Activated CD4-positive, alpha-beta T cell treated with anti-CD3 and anti-CD28 coated beads, Interleukin-2, amount 50 U/mL, for 24 hours (primary cell): ENCODE measurements around the gene LTF.
"Not testable (repeated sequence)": the region's sequence is repeated elsewhere in the genome, so short reads cannot be mapped to it uniquely, and the experiment has no call there.

ENCODE experiments used
- DNase-seq, 2 donors: peaks; one replicate each; pipeline ENCODE4 v3.0.0-alpha.2; 2020; ENCODE audit warnings: low read depth in 1 of 2, low spot score in 1 of 2

The LTF gene

DNA sequence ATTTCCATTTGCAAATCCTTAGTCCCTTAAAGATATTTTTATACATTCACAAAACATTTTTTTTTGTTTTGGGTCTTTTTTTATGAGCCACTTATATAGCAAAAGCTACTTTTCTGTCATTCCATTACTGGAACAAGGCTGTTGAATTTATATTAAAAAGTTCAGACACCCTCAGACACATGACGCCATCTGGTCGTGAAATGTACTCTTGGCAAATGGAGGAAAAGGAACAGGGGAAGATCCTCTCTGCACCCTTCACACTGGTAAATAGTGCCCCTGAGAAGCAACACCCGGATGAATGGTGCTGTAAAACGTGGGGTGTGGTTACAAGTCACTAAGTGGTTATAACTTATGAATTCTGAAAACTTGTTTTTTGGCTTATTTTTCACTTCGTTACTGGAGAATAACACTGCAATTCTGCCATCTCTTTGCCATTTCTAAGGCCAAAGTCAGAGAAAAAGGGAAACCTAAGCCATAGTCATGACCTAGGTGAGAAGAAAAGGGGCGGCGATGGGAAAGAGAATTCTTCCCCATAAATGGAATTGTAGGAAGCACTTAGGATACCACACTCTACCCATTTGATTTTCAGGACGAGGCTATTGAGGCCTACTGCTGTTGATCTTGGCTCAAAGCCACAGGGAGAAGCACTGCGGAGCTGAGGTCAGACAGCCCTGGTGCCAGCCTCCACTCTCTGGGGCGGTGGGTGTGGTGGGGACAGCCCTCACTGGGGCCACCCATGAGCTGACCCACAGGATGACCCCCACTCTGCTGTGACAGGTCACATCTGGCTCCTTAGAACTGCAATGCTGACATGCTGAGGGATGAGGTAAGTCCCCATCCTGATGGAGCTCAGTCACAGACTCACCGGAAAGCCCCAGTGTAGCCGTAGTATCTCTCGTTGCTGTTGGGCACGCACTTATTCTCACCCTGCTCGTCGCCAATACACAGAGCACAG lies 21.9 kb downstream of the LTF start:
- no peak for DNase-seq

- DNase-seq, result peak in 1 of 2 donors; percentile 39
These were observed 24.0 kb downstream of the LTF start for GRCh38 chr3:46440531-46441294.

DNA sequence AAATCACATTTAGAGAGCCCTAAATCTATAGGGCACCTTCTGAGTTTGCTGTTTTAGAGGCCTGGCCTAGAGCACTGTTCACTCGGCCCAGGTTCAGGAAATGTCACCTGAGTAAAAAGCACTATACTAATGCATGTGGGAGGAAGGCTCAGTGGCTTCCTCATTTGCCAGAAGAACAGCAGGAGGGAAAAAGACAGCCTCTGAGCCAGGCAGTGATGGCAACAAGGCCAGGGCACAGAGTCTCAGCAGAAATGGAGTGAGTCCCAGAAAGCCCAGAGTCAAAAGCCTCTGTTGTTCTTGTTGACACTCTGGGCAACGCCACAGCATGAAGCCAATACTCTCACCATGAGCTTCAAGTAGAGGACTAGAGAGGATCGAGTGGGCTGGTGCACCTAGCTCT lies 25.9 kb downstream of the LTF start:
- DNase-seq, result no peak

DNA sequence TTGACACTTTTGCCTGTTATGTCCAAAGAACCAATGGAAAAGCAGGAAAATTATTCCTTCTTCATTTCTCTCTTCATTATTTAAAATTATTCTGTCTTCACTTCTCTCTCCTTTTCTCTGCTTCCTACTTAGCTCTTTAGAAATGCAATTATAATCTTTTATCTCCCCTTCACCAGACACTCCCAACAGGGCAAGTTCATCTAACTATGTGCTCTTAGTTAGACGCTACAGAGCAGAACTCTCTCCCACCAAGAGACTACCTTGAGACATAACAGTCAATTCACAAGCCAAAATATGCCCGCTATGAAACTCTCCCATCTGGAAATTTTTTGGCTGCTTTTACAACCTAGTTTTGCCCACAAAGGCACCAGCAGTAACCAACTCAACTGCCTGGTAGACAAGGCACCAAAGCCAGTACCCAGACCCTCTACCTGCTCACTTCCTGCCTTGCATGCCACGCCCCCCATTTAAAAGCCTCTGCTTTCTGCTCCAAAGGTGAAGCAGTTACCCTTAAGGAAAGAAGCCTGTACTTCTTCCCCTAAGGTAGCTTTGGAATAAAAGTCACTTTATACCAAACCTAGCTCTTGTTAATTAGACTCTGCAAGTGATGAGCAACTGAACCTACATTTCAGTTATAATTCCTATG lies 29.5 kb downstream of the LTF start:
- no peak for DNase-seq

DNA sequence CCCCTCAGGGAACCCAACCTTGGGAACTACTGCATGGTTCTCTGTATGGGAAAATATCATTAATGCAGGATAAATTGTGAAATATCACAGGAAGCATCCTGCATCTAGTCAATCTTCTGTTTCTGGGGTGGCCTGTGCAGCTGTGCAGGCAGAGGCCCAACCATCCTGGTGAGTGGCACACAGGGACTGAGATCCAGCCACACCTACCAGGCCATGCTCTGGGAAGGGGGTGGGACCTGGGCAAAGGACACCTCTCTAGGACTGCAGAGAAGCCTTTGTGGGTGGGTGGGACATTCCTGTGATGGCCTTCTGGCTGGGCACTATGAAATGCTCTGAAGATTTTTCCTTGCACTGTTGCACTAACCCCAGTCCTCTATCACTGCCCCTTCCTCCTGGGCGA lies 30.9 kb downstream of the LTF start:
- DNase-seq, result no peak

DNA sequence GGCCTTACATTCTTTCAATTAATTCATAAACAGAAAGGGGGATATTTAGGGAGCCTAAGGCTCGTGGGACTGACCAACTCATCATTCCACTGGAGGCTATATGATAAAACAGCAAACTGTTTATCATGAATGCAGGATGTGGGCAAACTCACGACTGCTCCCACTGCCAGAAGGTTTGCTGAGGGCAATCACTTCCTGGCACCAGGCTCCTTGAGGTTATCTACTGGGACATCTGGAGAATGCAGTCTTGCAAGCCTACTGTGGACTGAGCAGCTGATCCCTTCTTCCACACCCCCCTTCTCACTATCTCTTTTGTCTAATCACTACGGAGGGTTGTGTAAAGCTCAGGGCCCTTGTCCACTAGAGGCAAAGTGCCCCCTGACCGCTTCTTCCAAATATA lies 31.6 kb downstream of the LTF start:
- DNase-seq, result not testable (repeated sequence)

DNA sequence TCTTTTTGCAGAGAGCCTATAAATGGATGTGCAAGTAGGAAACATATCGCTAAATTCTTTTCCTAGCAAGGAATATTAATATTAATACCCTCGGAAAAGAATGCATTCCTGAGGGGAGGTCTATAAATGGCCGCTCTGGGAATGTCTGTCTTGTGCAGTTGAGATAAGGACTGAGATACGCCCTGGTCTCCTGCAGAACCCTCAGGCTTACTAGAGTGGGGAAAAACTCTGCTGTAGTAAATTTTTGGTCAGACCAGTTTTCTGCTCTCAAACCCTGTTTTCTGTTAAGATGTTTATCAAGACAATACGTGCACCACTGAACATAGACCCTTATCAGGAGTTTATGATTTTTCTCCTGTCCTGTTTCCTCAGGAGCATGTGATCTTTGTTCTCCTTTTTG lies 32.8 kb downstream of the LTF start:
- DNase-seq, result not testable (repeated sequence)

- DNase-seq, result not testable (repeated sequence)
These were observed 33.8 kb downstream of the LTF start for GRCh38 chr3:46430879-46431278.

GRCh38 chr3:46429671-46430070 lies 35.0 kb downstream of the LTF start:
- no peak for DNase-seq

DNA sequence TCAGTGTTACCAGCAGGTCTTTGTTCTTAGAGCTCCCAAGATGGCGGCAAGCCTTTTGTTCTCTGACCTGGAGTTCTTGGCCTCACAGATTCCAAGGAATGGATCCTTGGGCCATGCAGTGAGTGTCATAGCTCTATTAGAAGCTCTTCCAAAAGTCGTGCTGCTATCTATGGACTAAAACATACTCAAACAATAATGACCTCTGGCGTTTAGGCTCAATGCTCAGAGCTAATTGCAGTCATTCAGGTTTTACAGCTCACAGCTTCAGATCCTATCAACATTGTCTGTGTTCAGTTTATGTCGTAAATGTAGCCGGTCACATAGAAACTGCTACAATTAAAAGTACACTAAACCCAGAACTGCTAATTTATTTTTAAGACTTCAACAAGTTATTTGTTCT lies 35.5 kb downstream of the LTF start:
- no peak for DNase-seq

- no peak for DNase-seq
These were observed 36.5 kb downstream of the LTF start for GRCh38 chr3:46427916-46428833.

DNA sequence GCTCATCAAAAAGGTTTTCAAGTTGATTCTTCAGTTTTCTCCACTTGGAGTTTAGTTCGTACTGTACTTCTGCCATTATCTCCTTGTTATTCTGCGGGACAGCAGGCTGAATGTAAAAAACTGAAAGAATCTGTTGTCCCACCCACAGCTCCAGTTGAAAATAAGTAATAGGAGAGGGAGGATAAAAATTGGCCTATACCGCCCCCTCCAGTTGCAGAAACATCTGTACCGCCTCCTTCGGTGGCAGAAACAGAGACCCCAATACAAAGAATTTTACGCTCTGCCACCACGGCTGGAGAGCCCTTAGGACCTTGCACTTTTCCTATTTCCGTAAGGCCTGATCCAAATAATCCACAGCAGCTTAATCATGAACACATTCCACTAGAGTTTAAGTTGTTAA lies 37.3 kb downstream of the LTF start:
- DNase-seq, result not testable (repeated sequence)

- DNase-seq, result not testable (repeated sequence)
These were observed 38.2 kb downstream of the LTF start for GRCh38 chr3:46426476-46426875.

DNA sequence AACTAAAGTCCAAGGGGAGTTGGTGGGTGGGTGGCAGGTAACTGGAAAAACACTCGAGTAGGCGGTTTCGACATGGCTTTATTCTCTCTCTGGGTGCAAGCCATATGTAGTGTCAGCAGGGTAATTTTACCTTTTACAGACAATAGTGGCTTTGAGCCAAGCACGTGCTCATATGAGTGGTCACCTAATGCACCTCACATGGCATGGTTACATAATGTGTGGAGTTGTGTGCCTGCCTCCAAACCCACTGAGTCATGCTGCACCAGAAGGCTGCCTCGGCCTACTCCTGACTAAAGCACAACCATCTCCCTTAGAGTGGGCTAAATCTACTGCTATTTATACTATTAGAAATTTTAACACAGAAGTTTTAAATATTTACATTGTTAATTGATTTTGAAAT lies 41.1 kb downstream of the LTF start:
- no peak for DNase-seq

GRCh38 chr3:46422617-46423016 lies 42.1 kb downstream of the LTF start:
- no peak for DNase-seq

DNA sequence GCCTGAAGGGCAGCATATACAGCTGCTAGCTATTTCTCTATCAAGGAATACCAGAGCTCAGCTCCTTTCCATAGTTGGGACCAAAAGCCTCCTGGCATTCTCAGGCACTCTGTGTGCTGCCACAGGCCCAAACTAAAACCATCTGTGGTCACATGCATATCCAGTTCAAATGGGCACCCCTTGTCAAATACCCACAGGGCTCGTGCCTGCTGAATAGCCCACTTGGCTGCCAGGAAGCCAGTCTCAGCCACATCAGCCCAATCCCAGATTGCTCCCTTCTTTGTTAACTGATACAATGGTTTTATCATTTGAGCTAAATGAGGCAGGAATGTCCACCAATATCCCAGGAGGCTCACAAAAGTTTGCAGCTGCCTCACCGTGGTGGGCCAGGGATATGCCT lies 43.8 kb downstream of the LTF start:
- DNase-seq, result no peak

- no peak for DNase-seq
These were observed 44.9 kb downstream of the LTF start for GRCh38 chr3:46419816-46420215.

DNA sequence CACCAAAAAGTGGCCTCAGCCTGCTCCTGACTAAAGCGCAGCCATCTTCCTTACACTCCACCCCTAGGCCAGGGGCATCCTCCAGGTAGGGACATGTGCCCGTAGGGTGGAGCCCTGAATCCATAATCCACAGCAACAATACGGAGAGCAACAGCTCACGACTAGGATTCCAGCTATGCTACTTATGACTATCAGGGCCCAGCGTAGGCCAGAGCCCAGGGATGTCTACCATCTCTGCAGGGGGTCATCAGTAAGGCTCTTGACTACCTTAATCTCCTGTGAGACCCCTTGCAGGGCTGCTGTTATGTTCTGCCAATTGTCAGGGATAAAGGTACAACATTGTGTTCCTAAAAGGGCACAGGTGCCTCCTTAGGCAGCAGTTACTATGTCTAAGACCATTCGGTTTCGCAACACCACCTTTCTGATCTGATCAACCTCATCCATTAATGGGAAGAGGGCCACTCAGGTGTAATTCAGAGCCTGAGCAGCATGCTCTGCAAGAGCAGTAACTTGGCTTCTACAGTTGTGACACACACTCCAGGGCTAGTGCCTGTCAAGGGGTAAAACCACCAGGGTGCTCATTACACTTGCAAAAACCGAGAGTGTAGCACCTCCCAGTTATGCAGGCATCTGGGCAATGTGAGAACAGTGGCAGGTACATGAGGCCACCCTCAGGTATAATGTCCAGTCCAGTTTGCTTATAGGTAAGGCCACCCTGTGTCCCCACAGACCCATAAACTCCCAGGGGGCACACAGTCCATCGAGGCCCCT lies 46.7 kb downstream of the LTF start:
- DNase-seq, result no peak

- no peak for DNase-seq
These were observed 47.7 kb downstream of the LTF start for GRCh38 chr3:46416811-46417510.
